ENCODE data around the gene CDH10. TPM values are rescaled to one million over a fixed set of nuclear protein-coding genes. Genes with fewer than 3 reads are reported as not detected.

CDH10 gene
- total RNA-seq, 1 donor from 2014 or later, result not detected

- DNase-seq (ENCODE audit: low spot score) (no peak), ATAC-seq (no peak)
Observed at GRCh38 chr5:24602188-24602587, 42.6 kb downstream of the CDH10 start.

GRCh38 chr5:24598956-24599355, 45.8 kb downstream of the CDH10 start:
- ATAC-seq (no peak), DNase-seq (ENCODE audit: low spot score) (no peak)

GRCh38 chr5:24595329-24595728, 49.4 kb downstream of the CDH10 start:
- ATAC-seq, result no peak
- no peak for DNase-seq (ENCODE audit: low spot score)

GRCh38 chr5:24591426-24591825, 53.4 kb downstream of the CDH10 start:
- DNase-seq (ENCODE audit: low spot score) (no peak), ATAC-seq (no peak)

GRCh38 chr5:24589566-24589965, 55.2 kb downstream of the CDH10 start:
- no peak for ATAC-seq
- DNase-seq (ENCODE audit: low spot score), result no peak

- DNase-seq (ENCODE audit: low spot score) (no peak), ATAC-seq (no peak)
Observed at GRCh38 chr5:24585751-24586150, 59.0 kb downstream of the CDH10 start.

- DNase-seq (ENCODE audit: low spot score) (no peak), ATAC-seq (no peak)
Observed at GRCh38 chr5:24571302-24571701, 73.5 kb downstream of the CDH10 start.

GRCh38 chr5:24566933-24567332, 77.8 kb downstream of the CDH10 start:
- no peak for ATAC-seq
- DNase-seq (ENCODE audit: low spot score), result no peak

GRCh38 chr5:24555229-24555628, 89.5 kb downstream of the CDH10 start:
- no peak for ATAC-seq

GRCh38 chr5:24547132-24547531, 97.6 kb downstream of the CDH10 start:
- DNase-seq (ENCODE audit: low spot score), result no peak
- peak; percentile 33 for ATAC-seq

More at GRCh38 chr5:24555229-24555628, 89.5 kb downstream of the CDH10 start:
- no peak for DNase-seq (ENCODE audit: low spot score)

GRCh38 chr5:24539613-24540012, 105.2 kb downstream of the CDH10 start:
- DNase-seq (ENCODE audit: low spot score) (no peak), ATAC-seq (no peak)

GRCh38 chr5:24538346-24538745, 106.4 kb downstream of the CDH10 start:
- no peak for ATAC-seq
- no peak for DNase-seq (ENCODE audit: low spot score)

GRCh38 chr5:24535646-24536045, 109.1 kb downstream of the CDH10 start:
- DNase-seq (ENCODE audit: low spot score) (no peak), ATAC-seq (peak; percentile 42)

- ATAC-seq, result peak; percentile 68
Observed at GRCh38 chr5:24530906-24531305, 113.9 kb downstream of the CDH10 start.

GRCh38 chr5:24525414-24525813, 119.4 kb downstream of the CDH10 start:
- DNase-seq (ENCODE audit: low spot score), result no peak

More at GRCh38 chr5:24530906-24531305, 113.9 kb downstream of the CDH10 start:
- DNase-seq (ENCODE audit: low spot score), result no peak

GRCh38 chr5:24512423-24512822, 132.4 kb downstream of the CDH10 start:
- ATAC-seq (no peak), DNase-seq (ENCODE audit: low spot score) (no peak)

More at GRCh38 chr5:24525414-24525813, 119.4 kb downstream of the CDH10 start:
- no peak for ATAC-seq

GRCh38 chr5:24510523-24510988, 134.2 kb downstream of the CDH10 start:
- peak; percentile 98 for ATAC-seq
- DNase-seq (ENCODE audit: low spot score), result no peak

GRCh38 chr5:24509943-24510342, 134.8 kb downstream of the CDH10 start:
- DNase-seq (ENCODE audit: low spot score) (no peak), ATAC-seq (no peak)

GRCh38 chr5:24505258-24505657, 139.5 kb downstream of the CDH10 start:
- DNase-seq (ENCODE audit: low spot score), result no peak
- ATAC-seq, result no peak

GRCh38 chr5:24497591-24498157, 147.1 kb downstream of the CDH10 start:
- ATAC-seq (no peak), DNase-seq (ENCODE audit: low spot score) (no peak)

- no peak for DNase-seq (ENCODE audit: low spot score)
- ATAC-seq, result no peak
Observed at GRCh38 chr5:24497145-24497544, 147.6 kb downstream of the CDH10 start.

- DNase-seq (ENCODE audit: low spot score), result no peak
- no peak for ATAC-seq
Observed at GRCh38 chr5:24496268-24496667, 148.5 kb downstream of the CDH10 start.

GRCh38 chr5:24492229-24492628, 152.5 kb downstream of the CDH10 start:
- ATAC-seq, result no peak
- no peak for DNase-seq (ENCODE audit: low spot score)

Data from left lobe of liver (tissue), 2 donors.